ENCODE data around the gene AGL. TPM values are rescaled to one million over a fixed set of nuclear protein-coding genes. Genes with fewer than 3 reads are reported as not detected.

The AGL gene
- total RNA-seq: 10 to 100 TPM; 10.3 to 13.7 TPM

GRCh38 chr1:99849744-99850458 is at the start of gene AGL:
Gene AGL, plus strand, starts transcription at chr1:99850361. Its CDS starts 682 bp downstream, at chr1:99851043.
- H3K4me3 Mint-ChIP-seq: peak within 1 kb of the TSS; percentile 93
- peak; percentile 99 for ATAC-seq

GRCh38 chr1:99801584-99801983 is 48.6 kb upstream of the AGL start:
- no peaks in the 10 kb centered on the region for H3K36me3 Mint-ChIP-seq
- peaks cover 17 to 20% of the 10 kb centered on the region in 2 donors for H3K27me3 Mint-ChIP-seq
- no peak for ATAC-seq
- H3K9me3 Mint-ChIP-seq: no peaks in the 10 kb centered on the region
- no peak for DNase-seq (ENCODE audit: low spot score)
- no peaks in the 10 kb centered on the region for H3K4me1 Mint-ChIP-seq (ENCODE audit: low read depth in 2 of 2)
- H3K4me3 Mint-ChIP-seq: no peak overlapping the region
- H3K27ac Mint-ChIP-seq: no peak overlapping the region

More at GRCh38 chr1:99849744-99850458, at the start of gene AGL:
- Mint-ChIP-seq H3K4me1 (ENCODE audit: low read depth in 2 of 2) (peaks cover 10 to 33% of the 10 kb centered on the region in 2 donors), H3K9me3 (no peaks in the 10 kb centered on the region), H3K36me3 (peaks cover 6% of the 10 kb centered on the region), H3K27me3 (no peaks in the 10 kb centered on the region), H3K27ac (peak within 1 kb of the TSS; percentile 81 to 90)
- DNase-seq (ENCODE audit: low spot score): peak; percentile 90

- H3K27ac Mint-ChIP-seq: no peak overlapping the region
- DNase-seq (ENCODE audit: low spot score) (no peak), ATAC-seq (no peak)
- peaks cover 0 to 9% of the 10 kb centered on the region in 2 donors for H3K27me3 Mint-ChIP-seq
- no peaks in the 10 kb centered on the region for H3K36me3 Mint-ChIP-seq
- H3K9me3 Mint-ChIP-seq: no peaks in the 10 kb centered on the region
- peaks cover 0 to 6% of the 10 kb centered on the region in 2 donors for H3K4me1 Mint-ChIP-seq (ENCODE audit: low read depth in 2 of 2)
- H3K4me3 Mint-ChIP-seq: no peak overlapping the region
Observed at GRCh38 chr1:99806882-99807281, 43.3 kb upstream of the AGL start.

GRCh38 chr1:99808391-99809115 is 41.6 kb upstream of the AGL start:
- ATAC-seq (peak; percentile 83 to 87), DNase-seq (ENCODE audit: low spot score) (peak; percentile 65)
- Mint-ChIP-seq H3K27ac (peak overlapping the region in 1 of 2 donors; percentile 17), H3K4me3 (no peak overlapping the region), H3K4me1 (ENCODE audit: low read depth in 2 of 2) (peaks cover 0 to 6% of the 10 kb centered on the region in 2 donors), H3K36me3 (no peaks in the 10 kb centered on the region), H3K9me3 (no peaks in the 10 kb centered on the region), H3K27me3 (peaks cover 0 to 9% of the 10 kb centered on the region in 2 donors)

GRCh38 chr1:99811075-99811474 is 39.1 kb upstream of the AGL start:
- H3K36me3 Mint-ChIP-seq: no peaks in the 10 kb centered on the region
- no peak overlapping the region for H3K27ac Mint-ChIP-seq
- H3K4me1 Mint-ChIP-seq (ENCODE audit: low read depth in 2 of 2): peaks cover 0 to 6% of the 10 kb centered on the region in 2 donors
- DNase-seq (ENCODE audit: low spot score) (no peak), ATAC-seq (no peak)
- H3K9me3 Mint-ChIP-seq: no peaks in the 10 kb centered on the region
- H3K4me3 Mint-ChIP-seq: no peak overlapping the region
- peaks cover 8 to 18% of the 10 kb centered on the region in 2 donors for H3K27me3 Mint-ChIP-seq

GRCh38 chr1:99811747-99812146 is 38.4 kb upstream of the AGL start:
- Mint-ChIP-seq H3K9me3 (no peaks in the 10 kb centered on the region), H3K4me1 (ENCODE audit: low read depth in 2 of 2) (peaks cover 0 to 6% of the 10 kb centered on the region in 2 donors), H3K36me3 (no peaks in the 10 kb centered on the region), H3K27ac (no peak overlapping the region), H3K27me3 (peaks cover 8 to 20% of the 10 kb centered on the region in 2 donors), H3K4me3 (no peak overlapping the region)
- ATAC-seq: no peak
- no peak for DNase-seq (ENCODE audit: low spot score)

- no peak overlapping the region for H3K4me3 Mint-ChIP-seq
- H3K27ac Mint-ChIP-seq: peak overlapping the region in 1 of 2 donors; percentile 20
- H3K36me3 Mint-ChIP-seq: no peaks in the 10 kb centered on the region
- H3K4me1 Mint-ChIP-seq (ENCODE audit: low read depth in 2 of 2): no peaks in the 10 kb centered on the region
- peaks cover 8 to 13% of the 10 kb centered on the region in 2 donors for H3K27me3 Mint-ChIP-seq
- no peaks in the 10 kb centered on the region for H3K9me3 Mint-ChIP-seq
- ATAC-seq (no peak), DNase-seq (ENCODE audit: low spot score) (no peak)
Observed at GRCh38 chr1:99814373-99814900, 35.7 kb upstream of the AGL start.

- ATAC-seq: no peak
- peaks cover 7 to 14% of the 10 kb centered on the region in 2 donors for H3K4me1 Mint-ChIP-seq (ENCODE audit: low read depth in 2 of 2)
- no peaks in the 10 kb centered on the region for H3K36me3 Mint-ChIP-seq
- DNase-seq (ENCODE audit: low spot score): no peak
- H3K4me3 Mint-ChIP-seq: no peak overlapping the region
- no peaks in the 10 kb centered on the region for H3K9me3 Mint-ChIP-seq
- H3K27ac Mint-ChIP-seq: no peak overlapping the region
- H3K27me3 Mint-ChIP-seq: peaks cover 8 to 13% of the 10 kb centered on the region in 2 donors
Observed at GRCh38 chr1:99816656-99817055, 33.5 kb upstream of the AGL start.

- no peak for ATAC-seq
- H3K27me3 Mint-ChIP-seq: peaks cover 8 to 13% of the 10 kb centered on the region in 2 donors
- no peak overlapping the region for H3K27ac Mint-ChIP-seq
- no peak for DNase-seq (ENCODE audit: low spot score)
- H3K4me1 Mint-ChIP-seq (ENCODE audit: low read depth in 2 of 2): peaks cover 7 to 20% of the 10 kb centered on the region in 2 donors
- H3K36me3 Mint-ChIP-seq: no peaks in the 10 kb centered on the region
- no peak overlapping the region for H3K4me3 Mint-ChIP-seq
- H3K9me3 Mint-ChIP-seq: no peaks in the 10 kb centered on the region
Observed at GRCh38 chr1:99818063-99818699, 32.0 kb upstream of the AGL start.

- Mint-ChIP-seq H3K9me3 (no peaks in the 10 kb centered on the region), H3K27me3 (peaks cover 0 to 3% of the 10 kb centered on the region in 2 donors), H3K27ac (peak overlapping the region; percentile 4 to 60), H3K4me1 (ENCODE audit: low read depth in 2 of 2) (peaks cover 7 to 20% of the 10 kb centered on the region in 2 donors), H3K36me3 (no peaks in the 10 kb centered on the region), H3K4me3 (peak overlapping the region; percentile 60)
- ATAC-seq: peak; percentile 74 to 97
- peak; percentile 66 for DNase-seq (ENCODE audit: low spot score)
Observed at GRCh38 chr1:99820546-99820945, 29.6 kb upstream of the AGL start.

GRCh38 chr1:99825098-99825497 is 25.1 kb upstream of the AGL start:
- no peak overlapping the region for H3K4me3 Mint-ChIP-seq
- ATAC-seq: no peak
- H3K27ac Mint-ChIP-seq: no peak overlapping the region
- peaks cover 4 to 14% of the 10 kb centered on the region in 2 donors for H3K4me1 Mint-ChIP-seq (ENCODE audit: low read depth in 2 of 2)
- DNase-seq (ENCODE audit: low spot score): no peak
- no peaks in the 10 kb centered on the region for H3K9me3 Mint-ChIP-seq
- no peaks in the 10 kb centered on the region for H3K36me3 Mint-ChIP-seq
- peaks cover 8 to 22% of the 10 kb centered on the region in 2 donors for H3K27me3 Mint-ChIP-seq

GRCh38 chr1:99825702-99826101 is 24.5 kb upstream of the AGL start:
- no peak for DNase-seq (ENCODE audit: low spot score)
- no peak overlapping the region for H3K27ac Mint-ChIP-seq
- ATAC-seq: no peak
- no peak overlapping the region for H3K4me3 Mint-ChIP-seq
- no peaks in the 10 kb centered on the region for H3K9me3 Mint-ChIP-seq
- H3K27me3 Mint-ChIP-seq: peaks cover 9 to 22% of the 10 kb centered on the region in 2 donors
- no peaks in the 10 kb centered on the region for H3K36me3 Mint-ChIP-seq
- H3K4me1 Mint-ChIP-seq (ENCODE audit: low read depth in 2 of 2): peaks cover 1 to 8% of the 10 kb centered on the region in 2 donors

GRCh38 chr1:99827970-99828369 is 22.2 kb upstream of the AGL start:
- DNase-seq (ENCODE audit: low spot score) (no peak), ATAC-seq (no peak)
- Mint-ChIP-seq H3K9me3 (no peaks in the 10 kb centered on the region), H3K27me3 (peaks cover 9 to 22% of the 10 kb centered on the region in 2 donors), H3K4me3 (no peak overlapping the region), H3K27ac (no peak overlapping the region), H3K4me1 (ENCODE audit: low read depth in 2 of 2) (no peaks in the 10 kb centered on the region), H3K36me3 (no peaks in the 10 kb centered on the region)
